Psoas muscle (tissue), 8 donors: Measurements from ENCODE around the gene EPB41L2. TPM values are rescaled to one million over a fixed set of nuclear protein-coding genes. Genes with fewer than 3 reads are reported as not detected.
"Not testable (repeated sequence)": the region's sequence is repeated elsewhere in the genome, so short reads cannot be mapped to it uniquely, and the experiment has no call there.

Source experiments
- ATAC-seq, 4 donors: fragments of 200-7000 bp; cut with Tn5 transposase; one replicate each; pipeline ENCODE4 v1.9.1; 2020; ENCODE audit warnings: moderate library complexity in 3 of 4, mild to moderate bottlenecking in 2 of 4
- DNase-seq, 2 donors: peaks; one replicate each; pipeline ENCODE4 v3.0.0-alpha.2; 2020
- H3K27ac ChIP-seq: fragments of 200-600 bp; one replicate; pipeline ENCODE4 v1.8.0; 2022
- H3K27me3 ChIP-seq, 3 donors: fragments of 200-600 bp in 1 of 3; one replicate each; pipeline versions ENCODE4 v1.6.1 to v1.8.0; 2013 to 2022; ENCODE audit warnings: low read length in 2 of 3, mild to moderate bottlenecking in 2 of 3, moderate library complexity in 1 of 3; ENCODE audit not compliant: insufficient read depth in 3 of 3
- H3K36me3 ChIP-seq, 2 donors: fragments of 200-600 bp in 1 of 2; one replicate each; pipeline versions ENCODE4 v1.6.1 to v1.8.0; 2013 to 2022; ENCODE audit warnings: low read depth in 1 of 2, mild to moderate bottlenecking in 1 of 2, moderate library complexity in 1 of 2; ENCODE audit not compliant: insufficient read depth in 1 of 2
- H3K4me1 ChIP-seq: fragments of 200-600 bp; one replicate; pipeline ENCODE4 v1.8.0; 2022
- H3K4me3 ChIP-seq: fragments of 200-600 bp; one replicate; pipeline ENCODE4 v1.8.0; 2022; ENCODE audit warnings: mild to moderate bottlenecking
- H3K9me3 ChIP-seq: fragments of 200-600 bp; one replicate; pipeline ENCODE4 v1.8.0; 2022
- CTCF ChIP-seq: fragments of 200-600 bp; IDR thresholded peaks from one replicate; pipeline ENCODE4 v1.8.0; 2022; ENCODE audit warnings: antibody characterized with exemption
- WGBS, 3 donors: extraction: QIAGEN DNeasy Blood & Tissue Kit; methylation state at CpG; one replicate each; pipeline versions ENCODE4 v1.1.6 to v1.1.7; 2013; 5-methylcytosine and 5-hydroxymethylcytosine counted together
- intact Hi-C, 2 donors: fragments of 100-400 bp; cut with DNase I; formaldehyde crosslinking; loops; one replicate each; pipeline versions ENCODE4 v1.11.0 to v1.14.2; 2022
- polyA plus RNA-seq, 3 donors: library from polyadenylated mRNA; stranded (reverse); fragments of 200-250 nt; gene quantifications; one replicate each; pipeline ENCODE4 v1.2.3, GENCODE V29; 2013
- total RNA-seq, 4 donors: library from RNA; stranded (reverse); fragmentation: NEBNext Ultra II Directional in 2 of 4; extraction: Animal tissue kit (Norgen Biotek cat#: 25700) in 2 of 4; gene quantifications; one replicate each; pipeline versions ENCODE4 v1.2.1 to v1.2.4, GENCODE V29; 2021 to 2023
- donor health status: healthy with polysubstance abuse.
- donor health status: DM: no; HTN: no; CAD: no; lungs with moderate emphysema.
- donor health status: Bipolar disorder and iron deficiency.
- donor health status: healthy.
- donor health status: DM: yes; HTN: yes; CAD: no.
- donor health status: DM: no; HTN: no; CAD: no.
- donor health status: DM: no; HTN: no; CAD: no.
- donor health status: DM: yes; HTN: yes; CAD: no.

The EPB41L2 gene
- total and polyA plus RNA-seq, 7 donors, result 8.5 to 75.7 (median 22.7) TPM

GRCh38 chr6:131015025-131015591, 47.9 kb downstream of the EPB41L2 start:
- no peak for ATAC-seq
- intact Hi-C loops, result no loop called here
- TF ChIP-seq CTCF, result no peak
- 28 to 44% (median 33%) methylated on average over 4 of the region's 4 CpGs for WGBS, 3 donors
- no peaks in the 10 kb centered on the region for H3K27me3 ChIP-seq
- no peak overlapping the region for H3K4me3 ChIP-seq
- H3K27ac ChIP-seq, result no peak overlapping the region
- no peak for DNase-seq
- no peaks in the 10 kb centered on the region for H3K36me3 ChIP-seq
- H3K4me1 ChIP-seq, result peaks cover 19% of the 10 kb centered on the region
- H3K9me3 ChIP-seq, result no peaks in the 10 kb centered on the region

GRCh38 chr6:131014080-131014776, 48.8 kb downstream of the EPB41L2 start:
- DNase-seq (no peak), ATAC-seq (no peak)
- no peak overlapping the region for H3K27ac ChIP-seq
- H3K4me3 ChIP-seq, result peak overlapping the region; percentile 6
- no peaks in the 10 kb centered on the region for H3K36me3 ChIP-seq
- peaks cover 19% of the 10 kb centered on the region for H3K4me1 ChIP-seq
- WGBS, 3 donors, result 29 to 51% (median 31%) methylated on average over 5 of the region's 5 CpGs
- no peaks in the 10 kb centered on the region for H3K9me3 ChIP-seq
- intact Hi-C loops, result no loop called here
- no peaks in the 10 kb centered on the region for H3K27me3 ChIP-seq
- TF ChIP-seq CTCF, result no peak

- peak overlapping the region; percentile 6 for H3K4me3 ChIP-seq
- peak in 1 of 4 donors; percentile 56 for ATAC-seq
Measured at GRCh38 chr6:131013495-131013894, 49.5 kb downstream of the EPB41L2 start.

GRCh38 chr6:131009790-131010189, 53.3 kb downstream of the EPB41L2 start:
- Histone ChIP-seq H3K36me3 (no peaks in the 10 kb centered on the region), H3K9me3 (no peaks in the 10 kb centered on the region), H3K27me3 (no peaks in the 10 kb centered on the region), H3K4me1 (peaks cover 17% of the 10 kb centered on the region), H3K4me3 (no peak overlapping the region), H3K27ac (no peak overlapping the region)
- DNase-seq (no peak), ATAC-seq (no peak)
- WGBS, 3 donors, result 70 to 79% (median 73%) methylated on average over 2 of the region's 2 CpGs
- intact Hi-C loops, result no loop called here
- no peak for TF ChIP-seq CTCF

More at GRCh38 chr6:131013495-131013894, 49.5 kb downstream of the EPB41L2 start:
- Histone ChIP-seq H3K27me3 (no peaks in the 10 kb centered on the region), H3K4me1 (peaks cover 19% of the 10 kb centered on the region), H3K9me3 (no peaks in the 10 kb centered on the region), H3K27ac (no peak overlapping the region), H3K36me3 (no peaks in the 10 kb centered on the region)
- no peak for DNase-seq
- no peak for TF ChIP-seq CTCF
- intact Hi-C loops, result no loop called here
- WGBS, 3 donors, result 17 to 23% (median 21%) methylated on average over 2 of the region's 2 CpGs

GRCh38 chr6:131008965-131009364, 54.1 kb downstream of the EPB41L2 start:
- intact Hi-C loops, H3K36me3 ChIP-seq, H3K27me3 ChIP-seq, DNase-seq, H3K9me3 ChIP-seq, H3K27ac ChIP-seq, H3K4me3 ChIP-seq, ATAC-seq: not testable (repeated sequence)
- WGBS, 3 donors, result 80 to 94% (median 87%) methylated on average over 2 of the region's 2 CpGs
- peaks cover 11% of the 10 kb centered on the region for H3K4me1 ChIP-seq

- H3K4me3 ChIP-seq, H3K27me3 ChIP-seq, ATAC-seq, H3K27ac ChIP-seq, intact Hi-C loops, H3K9me3 ChIP-seq, H3K4me1 ChIP-seq, H3K36me3 ChIP-seq, DNase-seq: not testable (repeated sequence)
- 76 to 86% (median 78%) methylated on average over 5 of the region's 5 CpGs for WGBS, 3 donors
Measured at GRCh38 chr6:131007964-131008363, 55.1 kb downstream of the EPB41L2 start.
